HUES64 (cell line): ENCODE results near the gene DFFB.

Experiments
- H3K27ac ChIP-seq: 2 replicates; pipeline ENCODE4 v1.7.0; 2013; ENCODE audit warnings: low read depth, low read length, inconsistent platforms
- H3K27me3 ChIP-seq: 2 replicates; pipeline ENCODE4 v1.6.1; 2013; ENCODE audit warnings: mild to moderate bottlenecking, low read length; ENCODE audit not compliant: insufficient read depth
- H3K36me3 ChIP-seq: 2 replicates; pipeline ENCODE4 v1.6.1; 2013; ENCODE audit warnings: mild to moderate bottlenecking, low read length; ENCODE audit not compliant: insufficient read depth
- H3K4me1 ChIP-seq: 2 replicates; pipeline ENCODE4 v1.6.1; 2013; ENCODE audit warnings: mild to moderate bottlenecking, low read length, moderate library complexity; ENCODE audit not compliant: insufficient read depth
- H3K4me3 ChIP-seq: 2 replicates; pipeline ENCODE4 v1.5.1; 2013; ENCODE audit warnings: mild to moderate bottlenecking, low read length, moderate library complexity
- H3K9ac ChIP-seq: 2 replicates; pipeline ENCODE4 v1.6.1; 2013; ENCODE audit warnings: mild to moderate bottlenecking, low read depth, low read length
- H3K9me3 ChIP-seq: 2 replicates; pipeline ENCODE4 v1.6.1; 2013; ENCODE audit warnings: low read depth, low read length; ENCODE audit not compliant: insufficient read depth
- WGBS: fragments of 150-250, 120-280 bp; methylation state at CpG from one replicate; pipeline ENCODE4 v1.1.7; 2013; ENCODE audit warnings: missing lambda C conversion rate; 5-methylcytosine and 5-hydroxymethylcytosine counted together

DFFB gene

DNA sequence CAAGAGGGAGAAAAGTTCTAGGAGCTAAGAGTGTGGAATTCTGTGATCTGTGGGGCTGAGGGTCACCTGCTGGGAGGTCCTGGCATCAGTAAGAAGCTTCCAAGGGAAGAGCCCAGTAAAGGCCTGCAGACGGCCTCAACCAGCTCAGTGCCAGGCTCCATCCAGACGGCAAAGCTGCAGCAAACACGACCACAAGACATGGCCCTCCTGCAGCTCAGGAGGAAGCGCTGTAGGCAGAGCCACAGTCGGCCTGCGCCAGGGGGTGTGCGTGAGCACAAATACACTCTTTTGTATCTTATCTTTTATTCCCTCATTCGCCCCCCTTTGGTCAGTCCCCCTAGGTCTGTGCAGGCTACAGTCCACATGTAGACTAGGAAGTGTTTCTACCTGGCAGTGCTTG is 29.4 kb downstream of the DFFB start:
- Histone ChIP-seq H3K27ac (no peak overlapping the region), H3K4me1 (no peaks in the 10 kb centered on the region), H3K9me3 (no peaks in the 10 kb centered on the region), H3K4me3 (no peak overlapping the region), H3K27me3 (no peaks in the 10 kb centered on the region), H3K36me3 (peaks cover 52% of the 10 kb centered on the region), H3K9ac (no peak overlapping the region)
- WGBS, result 90% methylated on average over 8 of the region's 8 CpGs

DNA sequence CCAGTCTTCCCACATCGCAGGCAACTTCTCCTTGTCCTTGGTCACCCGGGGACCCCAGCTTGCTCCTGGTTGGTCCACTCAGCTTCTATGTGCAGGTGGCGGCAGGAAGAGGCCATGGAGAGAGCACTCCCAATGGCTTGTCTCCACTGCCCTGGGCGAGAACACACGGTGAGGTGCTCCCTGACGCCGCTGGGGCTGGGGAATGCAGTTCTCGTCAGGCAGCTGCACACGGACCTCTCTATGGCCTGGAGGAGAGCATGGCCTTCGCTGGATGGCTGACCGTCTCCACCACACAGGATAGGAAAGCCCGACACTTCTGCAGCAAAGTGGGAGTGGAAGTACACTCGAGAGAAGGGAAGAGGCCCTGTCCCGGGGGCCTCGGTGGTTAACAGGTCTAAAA is 31.0 kb downstream of the DFFB start:
- WGBS, result 95% methylated on average over 15 of the region's 15 CpGs
- Histone ChIP-seq H3K27me3 (no peaks in the 10 kb centered on the region), H3K4me3 (no peak overlapping the region), H3K27ac (no peak overlapping the region), H3K4me1 (no peaks in the 10 kb centered on the region), H3K9me3 (no peaks in the 10 kb centered on the region), H3K36me3 (peaks cover 58% of the 10 kb centered on the region), H3K9ac (no peak overlapping the region)

DNA sequence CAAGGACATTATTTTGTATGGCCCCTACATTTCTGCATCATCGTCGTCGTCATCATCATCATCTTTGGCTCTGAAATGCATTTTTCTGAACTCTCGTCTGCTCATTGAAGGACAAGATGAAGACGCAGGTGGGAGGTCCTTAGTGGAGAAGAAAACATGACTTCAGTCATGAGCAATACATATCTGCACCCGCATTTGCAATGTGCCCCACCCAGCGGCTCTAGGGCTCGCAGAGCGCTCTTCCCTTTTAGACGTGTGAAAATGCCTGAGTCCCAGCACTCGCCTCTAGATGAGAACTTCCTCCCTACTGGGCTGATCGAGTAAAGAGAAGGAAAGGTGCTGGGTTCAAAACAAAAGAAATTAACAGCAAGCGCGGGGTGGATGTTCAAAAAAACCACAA is 32.7 kb downstream of the DFFB start:
- 97% methylated on average over 14 of the region's 14 CpGs for WGBS
- H3K27ac ChIP-seq, result no peak overlapping the region
- H3K9me3 ChIP-seq, result no peaks in the 10 kb centered on the region
- no peak overlapping the region for H3K4me3 ChIP-seq
- no peak overlapping the region for H3K9ac ChIP-seq
- H3K36me3 ChIP-seq, result peaks cover 63% of the 10 kb centered on the region
- no peaks in the 10 kb centered on the region for H3K4me1 ChIP-seq
- no peaks in the 10 kb centered on the region for H3K27me3 ChIP-seq

DNA sequence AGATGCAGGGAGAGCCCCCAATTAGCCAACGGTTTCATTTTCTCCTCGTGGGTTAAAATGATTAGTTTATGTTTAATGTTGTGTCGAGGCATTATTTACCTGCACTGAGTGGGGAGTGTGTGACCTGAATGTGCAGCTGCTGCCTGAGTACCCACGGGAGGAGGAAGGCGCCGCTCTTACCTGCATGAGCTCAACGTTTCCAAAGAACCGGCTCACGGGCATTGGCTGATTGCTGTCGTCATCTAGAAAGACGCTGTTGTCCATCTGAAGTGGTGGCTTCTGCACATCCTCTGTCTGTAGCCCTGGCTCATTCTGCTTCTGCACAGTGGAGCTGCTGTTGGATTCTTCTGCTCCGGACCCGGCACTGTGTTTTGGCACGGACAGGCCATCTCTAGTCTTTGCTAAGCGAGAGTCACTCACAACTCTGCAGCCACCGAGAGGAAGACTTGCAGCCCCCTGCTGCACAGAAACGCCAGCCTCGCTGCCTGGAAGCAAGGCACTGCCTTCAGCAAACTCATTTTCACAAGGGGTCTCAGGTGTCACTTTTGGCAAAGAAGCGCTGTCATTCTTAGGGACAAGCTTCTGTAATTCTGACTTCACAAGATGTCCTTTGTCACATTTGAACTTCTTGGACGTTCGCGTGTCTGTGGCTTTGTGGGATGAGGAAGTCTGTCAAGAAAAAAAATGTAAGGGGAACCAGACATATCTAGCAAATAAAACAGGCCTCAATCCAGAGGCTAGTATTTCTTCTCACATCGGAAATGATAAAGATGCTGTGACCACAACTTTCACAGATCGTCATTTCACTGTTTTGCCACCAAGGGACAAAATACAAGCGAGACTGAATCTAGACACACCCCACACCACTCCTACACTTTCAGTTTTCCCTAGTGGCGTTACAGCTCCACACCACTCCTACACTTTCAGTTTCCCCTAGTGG is 33.4 kb downstream of the DFFB start:
- 91% methylated on average over 26 of the region's 26 CpGs for WGBS
- Histone ChIP-seq H3K27ac (no peak overlapping the region), H3K9ac (no peak overlapping the region), H3K4me3 (no peak overlapping the region), H3K9me3 (no peaks in the 10 kb centered on the region), H3K36me3 (peaks cover 65% of the 10 kb centered on the region), H3K27me3 (no peaks in the 10 kb centered on the region), H3K4me1 (no peaks in the 10 kb centered on the region)

DNA sequence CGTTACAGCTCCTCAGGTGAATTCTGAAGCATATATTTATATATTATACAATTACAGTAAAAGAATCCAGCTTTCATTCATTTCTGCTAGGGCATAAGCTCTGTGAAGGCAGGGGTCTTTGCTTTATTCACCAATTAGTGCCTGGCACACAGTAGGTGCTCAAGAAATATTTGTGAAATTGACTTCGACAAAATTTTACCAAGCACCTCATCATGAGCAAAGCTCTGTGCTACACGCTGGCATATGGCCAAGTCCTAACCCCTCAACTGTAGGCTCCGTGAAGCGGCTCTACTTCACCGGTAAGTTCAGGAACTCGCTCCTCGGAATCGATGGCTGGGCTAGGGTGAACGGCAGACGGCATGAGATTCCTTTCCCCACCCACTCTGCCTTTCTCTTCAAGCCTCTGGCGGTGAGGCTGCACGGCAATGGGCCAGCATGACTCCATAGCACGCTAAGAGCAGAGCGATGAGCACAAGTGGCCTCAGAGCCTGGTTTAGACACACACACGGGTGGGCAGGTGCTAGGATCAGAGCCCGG is 34.1 kb downstream of the DFFB start:
- H3K4me1 ChIP-seq, result no peaks in the 10 kb centered on the region
- no peak overlapping the region for H3K27ac ChIP-seq
- no peaks in the 10 kb centered on the region for H3K9me3 ChIP-seq
- H3K36me3 ChIP-seq, result peaks cover 65% of the 10 kb centered on the region
- no peak overlapping the region for H3K9ac ChIP-seq
- H3K4me3 ChIP-seq, result no peak overlapping the region
- no peaks in the 10 kb centered on the region for H3K27me3 ChIP-seq
- WGBS, result 96% methylated on average over 16 of the region's 17 CpGs

DNA sequence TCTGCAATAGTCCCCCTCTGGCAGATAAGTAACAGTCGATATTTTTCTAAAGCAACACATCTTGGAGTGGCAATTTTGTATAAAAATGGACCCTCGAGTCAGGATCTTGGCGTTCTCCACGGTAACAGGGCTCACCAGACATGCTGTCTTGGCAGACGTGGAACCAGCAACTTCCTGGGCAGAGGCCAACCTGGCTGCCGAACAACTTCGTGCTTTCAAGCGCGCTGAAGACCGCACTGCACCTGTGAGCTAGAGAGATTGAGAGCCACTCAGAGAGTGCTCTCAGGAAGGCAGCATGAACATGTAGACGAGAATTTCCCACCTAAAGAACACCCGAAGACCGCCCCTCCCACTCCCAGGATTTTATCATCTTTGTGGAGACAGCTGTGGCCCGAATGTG is 35.5 kb downstream of the DFFB start:
- Histone ChIP-seq H3K9ac (no peak overlapping the region), H3K9me3 (no peaks in the 10 kb centered on the region), H3K36me3 (peaks cover 58% of the 10 kb centered on the region), H3K27me3 (no peaks in the 10 kb centered on the region), H3K4me3 (no peak overlapping the region), H3K27ac (no peak overlapping the region), H3K4me1 (no peaks in the 10 kb centered on the region)
- 95% methylated on average over 14 of the region's 14 CpGs for WGBS

DNA sequence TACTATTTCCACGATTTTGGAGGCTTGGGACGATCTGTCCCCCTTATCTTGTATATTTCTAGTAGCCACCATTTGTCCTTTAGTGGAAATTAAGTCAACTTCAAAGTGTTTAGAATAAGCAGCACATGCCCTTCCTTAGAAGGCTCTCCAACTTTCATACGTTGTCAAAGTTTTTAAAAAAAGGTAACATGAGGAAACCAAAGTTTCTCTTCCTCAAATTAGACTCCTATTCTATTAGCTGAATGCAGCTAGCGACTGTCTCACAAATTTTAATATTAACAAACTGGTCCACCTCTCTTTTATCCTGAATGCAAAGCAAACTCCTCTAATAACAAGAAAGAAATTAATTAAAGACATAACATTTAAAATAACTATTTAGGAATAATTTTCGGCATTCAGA is 35.9 kb downstream of the DFFB start:
- WGBS, result 94% methylated on average over 5 of the region's 5 CpGs
- Histone ChIP-seq H3K27ac (no peak overlapping the region), H3K9ac (no peak overlapping the region)

DNA sequence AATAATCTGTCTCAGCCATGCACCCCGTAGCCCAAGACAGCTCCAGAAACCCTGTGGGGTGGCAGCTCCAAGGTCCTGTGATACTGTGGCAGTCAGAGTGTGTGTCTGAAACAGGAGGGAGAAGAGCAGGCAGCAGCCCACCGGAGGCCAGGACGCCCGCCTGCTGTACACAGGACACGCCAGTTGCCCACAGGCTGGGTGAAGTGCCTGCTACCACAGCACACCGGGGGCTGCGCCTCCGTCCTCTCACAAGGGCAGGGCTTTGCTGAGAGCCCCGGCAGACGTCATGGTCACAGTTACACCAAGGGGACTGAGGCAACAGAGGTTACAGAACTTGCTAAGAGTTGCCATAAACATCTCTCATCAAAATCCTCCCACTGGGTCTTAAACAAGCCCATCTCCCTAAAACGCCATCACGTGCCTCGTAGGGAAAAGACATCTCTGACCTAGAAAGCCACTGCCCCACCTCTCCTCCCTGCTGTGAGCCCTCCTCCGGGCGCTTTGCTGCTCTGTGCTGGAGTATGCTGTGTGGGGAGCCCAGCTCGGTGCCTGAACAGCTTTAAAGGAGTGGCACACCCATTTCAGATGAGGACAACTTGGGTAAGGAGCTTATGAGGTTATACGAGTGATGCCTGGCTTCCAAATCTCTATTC is 37.5 kb downstream of the DFFB start:
- Histone ChIP-seq H3K4me1 (no peaks in the 10 kb centered on the region; the same call in 1 of the 2 replicates), H3K36me3 (peaks cover 43% of the 10 kb centered on the region), H3K9me3 (no peaks in the 10 kb centered on the region), H3K27me3 (no peaks in the 10 kb centered on the region), H3K4me3 (no peak overlapping the region), H3K27ac (no peak overlapping the region), H3K9ac (no peak overlapping the region)
- WGBS, result 95% methylated on average over 17 of the region's 17 CpGs

More for the DNA sequence above, 35.9 kb downstream of the DFFB start:
- H3K4me3 ChIP-seq, result no peak overlapping the region
- peaks cover 53% of the 10 kb centered on the region for H3K36me3 ChIP-seq
- H3K27me3 ChIP-seq, result no peaks in the 10 kb centered on the region
- no peaks in the 10 kb centered on the region for H3K4me1 ChIP-seq
- no peaks in the 10 kb centered on the region for H3K9me3 ChIP-seq

DNA sequence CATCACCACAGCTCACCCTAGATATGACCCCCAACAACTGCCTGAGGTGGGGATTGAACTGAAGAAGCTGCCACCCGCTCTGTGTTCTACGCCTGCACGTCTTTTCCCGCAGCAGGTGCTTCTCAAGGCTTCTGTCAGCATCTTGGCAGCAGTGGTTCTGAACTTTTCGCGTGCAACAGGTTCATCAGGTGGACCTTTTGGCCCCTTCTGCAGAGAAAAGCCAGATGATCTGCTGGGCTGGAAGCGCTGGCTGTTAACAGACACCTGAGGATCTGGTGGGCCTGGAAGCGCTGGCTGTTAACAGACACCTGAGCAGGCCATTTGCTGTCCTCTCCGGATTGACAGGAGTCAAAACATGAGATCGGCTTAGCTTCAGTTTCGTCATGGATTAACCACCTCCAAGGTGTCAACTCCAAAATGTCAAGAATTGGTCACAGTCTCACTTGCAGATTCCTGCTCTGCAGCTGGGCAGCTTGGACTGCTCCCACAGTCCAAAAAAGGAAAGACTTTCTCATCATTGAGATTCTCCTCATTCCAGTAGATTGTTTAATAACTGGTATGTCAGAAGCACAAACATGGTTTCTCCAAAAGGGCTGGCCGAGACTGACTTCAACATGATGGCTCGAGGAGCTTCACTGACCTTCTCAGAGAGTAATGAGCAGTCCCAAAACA is 38.1 kb downstream of the DFFB start:
- no peak overlapping the region for H3K4me3 ChIP-seq
- peaks cover 36% of the 10 kb centered on the region for H3K36me3 ChIP-seq
- 94% methylated on average over 13 of the region's 13 CpGs for WGBS
- H3K9ac ChIP-seq, result no peak overlapping the region
- H3K4me1 ChIP-seq, result no peaks in the 10 kb centered on the region; the same call in 1 of the 2 replicates
- no peaks in the 10 kb centered on the region for H3K9me3 ChIP-seq
- no peak overlapping the region for H3K27ac ChIP-seq
- no peaks in the 10 kb centered on the region for H3K27me3 ChIP-seq

DNA sequence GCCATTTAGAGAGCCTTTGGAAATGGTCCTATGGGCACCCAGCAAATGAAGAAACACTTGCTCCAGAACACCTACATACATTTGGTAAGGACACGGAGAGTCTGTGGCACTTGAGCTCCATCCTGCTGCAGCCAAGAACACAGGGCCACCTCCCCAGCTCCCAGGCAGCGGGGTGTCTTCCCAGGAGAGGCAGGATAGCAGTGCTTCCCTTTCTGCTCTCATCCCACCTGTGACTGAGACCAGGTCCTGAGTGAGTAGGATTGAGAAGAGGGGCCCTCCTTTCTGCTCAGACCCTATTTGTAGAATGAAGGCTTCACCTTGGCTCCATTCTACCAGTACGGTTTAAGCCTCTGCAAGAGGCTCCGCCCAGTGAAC is 38.7 kb downstream of the DFFB start:
- peaks cover 31% of the 10 kb centered on the region for H3K36me3 ChIP-seq

More for the DNA sequence above, 38.7 kb downstream of the DFFB start:
- H3K27ac ChIP-seq, result no peak overlapping the region
- WGBS, result 95% methylated on average over 4 of the region's 4 CpGs
- no peaks in the 10 kb centered on the region for H3K9me3 ChIP-seq
- H3K4me3 ChIP-seq, result no peak overlapping the region
- H3K4me1 ChIP-seq, result no peaks in the 10 kb centered on the region; the same call in 1 of the 2 replicates
- H3K27me3 ChIP-seq, result no peaks in the 10 kb centered on the region
- H3K9ac ChIP-seq, result no peak overlapping the region
